Stimulated activated CD8-positive, alpha-beta memory T cell treated with anti-CD3 and anti-CD28 coated beads, Interleukin-12 subunit alpha, Interleukin-12 subunit beta, amount 100 ng/mL, for 4 hours (primary cell): ENCODE results near the gene CCN6.

ENCODE experiments used
- DNase-seq: peaks from one replicate; pipeline ENCODE4 v3.0.0-alpha.2; 2020; ENCODE audit warnings: low read depth

The CCN6 gene

DNA sequence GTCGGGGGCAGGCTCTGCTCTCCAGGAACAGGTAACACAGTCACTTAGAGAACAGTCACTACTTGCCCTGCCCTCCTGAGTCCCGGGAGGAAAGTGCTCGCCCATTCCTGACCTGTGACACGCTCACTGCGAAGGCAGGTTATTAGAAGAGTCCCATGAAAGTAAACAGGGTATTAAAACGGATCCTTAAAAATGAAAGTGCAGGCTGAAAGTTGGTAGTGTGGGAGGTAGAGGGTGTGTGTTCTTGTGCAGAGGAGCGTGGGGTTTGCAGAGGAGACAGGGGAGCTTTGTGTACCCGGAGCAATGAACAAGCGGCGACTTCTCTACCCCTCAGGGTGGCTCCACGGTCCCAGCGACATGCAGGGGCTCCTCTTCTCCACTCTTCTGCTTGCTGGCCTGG is at the start of gene CCN6:
CCN6 (plus strand) TSS at position 104 of the 400 bp plus-strand sequence; CDS start at position 358, 254 bp downstream.
- no peak for DNase-seq

DNA sequence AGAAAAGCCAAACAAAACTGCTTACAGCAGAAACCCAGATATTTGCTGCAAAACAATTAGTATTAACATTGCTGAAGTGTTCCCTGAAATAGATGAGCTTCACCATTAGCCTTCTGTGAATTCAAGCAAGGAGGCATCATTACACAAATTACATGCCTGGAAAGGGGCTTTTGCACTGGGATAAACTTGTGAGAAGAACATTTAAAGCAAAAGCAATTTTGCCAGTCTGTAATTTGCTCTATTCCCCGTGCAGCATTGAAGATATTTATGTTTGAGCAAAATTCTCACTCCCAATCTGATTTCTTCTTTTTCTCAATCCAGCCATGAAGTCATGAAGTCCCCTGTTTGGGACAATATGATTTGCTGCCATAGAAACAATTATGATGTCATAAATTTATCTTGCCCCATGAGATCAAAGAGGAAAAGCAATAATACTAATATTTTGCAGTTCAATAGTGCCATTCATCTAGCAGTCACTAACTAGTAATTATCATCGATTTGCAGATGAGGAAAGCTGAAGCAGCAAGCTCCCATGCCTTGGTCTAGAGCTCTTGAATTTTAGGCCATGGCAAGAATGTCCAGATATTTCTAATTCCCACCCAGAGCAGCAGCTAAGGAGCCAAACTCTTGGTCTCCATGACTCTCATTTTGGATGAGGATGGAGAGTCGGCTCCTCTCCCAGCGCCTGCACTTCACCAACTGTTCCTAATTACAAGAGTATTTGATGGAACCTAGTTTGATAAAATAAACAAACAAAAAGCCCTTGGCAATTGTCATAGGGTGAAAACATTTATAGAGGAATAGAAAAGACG is 49.5 kb upstream of the CCN6 start:
- DNase-seq, result no peak

DNA sequence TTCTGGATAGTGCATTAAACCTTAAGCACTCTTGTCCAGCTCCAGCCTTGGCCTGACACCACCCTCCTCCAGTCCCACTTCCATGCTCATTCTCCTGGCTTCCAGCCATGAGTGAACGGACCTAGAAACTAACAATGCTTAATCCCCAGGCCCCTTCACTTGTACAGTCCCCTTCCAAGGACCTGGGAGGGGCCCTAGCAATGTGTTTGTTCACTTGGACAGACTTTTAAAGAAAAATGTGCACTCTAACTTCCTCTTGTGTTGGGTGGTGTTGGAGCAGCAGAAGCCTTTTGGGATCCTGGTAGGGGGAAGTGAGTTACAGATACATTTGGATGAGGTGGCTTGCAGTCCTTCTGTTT is 48.9 kb upstream of the CCN6 start:
- DNase-seq, result no peak

DNA sequence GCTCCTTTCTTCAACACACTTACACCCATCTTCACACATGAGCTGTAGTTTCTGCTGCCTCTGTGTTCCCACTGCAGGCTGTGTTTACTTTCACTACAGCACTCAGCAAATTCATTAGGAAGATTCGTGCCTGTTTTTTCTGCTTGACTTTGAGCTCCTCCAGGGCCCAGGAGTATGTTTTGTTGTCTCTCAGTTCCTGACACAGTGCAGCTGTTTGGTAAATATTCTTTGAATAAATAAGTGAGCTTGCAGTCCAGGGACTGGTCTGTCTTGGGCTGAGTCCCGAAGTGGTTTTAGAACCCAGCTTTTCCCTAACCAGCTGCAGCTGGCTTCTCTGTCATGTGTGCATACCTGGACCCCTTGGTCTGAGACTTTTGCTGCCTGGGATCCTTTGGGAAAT is 46.6 kb upstream of the CCN6 start:
- no peak for DNase-seq

DNA sequence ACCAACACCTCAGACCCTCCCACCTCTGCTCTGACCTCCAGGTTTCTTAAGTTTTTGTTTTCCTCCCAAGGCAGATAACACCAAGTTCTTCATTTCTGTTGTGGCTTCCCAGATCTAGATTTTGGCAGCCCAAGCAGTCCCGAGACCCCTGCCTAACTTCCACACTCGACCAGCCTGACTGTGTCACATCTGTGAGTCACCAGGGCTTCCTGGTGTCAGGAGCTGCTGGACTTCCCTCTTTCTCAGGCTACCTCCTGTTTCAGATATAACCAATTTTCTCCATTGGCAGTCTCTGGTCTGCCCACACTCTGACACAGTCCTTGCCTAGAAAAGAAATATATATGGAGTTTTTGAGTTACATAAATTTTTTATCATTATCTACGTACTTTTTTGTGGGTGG is 46.1 kb upstream of the CCN6 start:
- DNase-seq, result no peak

DNA sequence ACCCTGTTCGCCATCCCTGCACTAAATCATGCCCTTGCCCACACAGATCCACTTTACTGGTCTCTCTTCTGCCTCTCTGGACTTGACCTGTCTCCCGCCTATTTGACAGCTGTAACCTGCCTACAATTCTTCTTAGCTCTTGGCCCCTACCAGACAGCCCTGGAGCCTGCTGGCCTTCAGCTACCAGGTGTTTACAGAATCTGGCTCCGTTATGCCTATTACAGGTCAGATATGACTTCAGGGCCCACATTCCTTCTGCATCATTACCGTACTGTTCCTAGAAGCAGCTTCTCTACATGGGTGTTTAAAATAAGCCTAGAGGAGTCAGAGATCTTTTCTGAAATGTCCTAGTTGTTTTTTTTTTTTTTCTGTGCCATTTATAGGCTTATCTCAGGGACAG is 45.4 kb upstream of the CCN6 start:
- no peak for DNase-seq

DNA sequence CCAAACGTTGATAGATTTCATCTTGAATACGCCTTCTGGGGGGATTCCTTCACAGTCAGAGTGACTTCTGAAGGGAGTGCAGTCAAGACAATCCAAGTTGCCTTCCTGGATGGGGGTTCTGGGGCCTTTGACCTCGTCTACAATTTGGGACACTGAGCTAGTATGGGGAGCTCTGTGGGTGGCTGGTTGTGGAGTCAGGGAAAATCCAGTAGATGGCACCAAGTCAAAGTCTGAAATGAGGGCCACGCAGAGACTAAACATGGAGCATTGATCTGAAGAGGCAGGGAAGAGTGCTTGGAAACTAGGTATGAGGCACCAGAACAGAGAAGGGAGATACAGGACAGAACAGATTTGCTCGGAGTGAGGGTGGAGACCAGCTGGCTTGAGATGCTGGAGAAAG is 43.6 kb upstream of the CCN6 start:
- no peak for DNase-seq

DNA sequence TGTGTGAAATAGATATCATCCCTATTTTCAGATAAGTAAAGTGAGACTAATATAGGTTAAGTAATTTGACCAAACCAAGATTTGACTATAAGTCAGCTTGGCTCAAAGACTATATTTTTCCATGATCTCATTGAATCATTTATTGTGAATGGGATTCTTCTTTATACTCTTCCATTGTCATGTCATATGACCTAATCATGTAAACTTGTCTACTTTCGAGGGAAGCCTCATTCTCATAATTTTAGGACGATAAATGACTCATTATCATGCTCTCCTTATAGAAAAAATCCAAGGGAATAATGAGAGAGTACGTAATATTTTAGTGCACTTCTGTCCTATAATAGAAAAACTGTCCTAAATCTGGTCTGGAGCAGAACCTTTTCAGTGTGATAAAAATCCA is 40.9 kb upstream of the CCN6 start:
- no peak for DNase-seq

DNA sequence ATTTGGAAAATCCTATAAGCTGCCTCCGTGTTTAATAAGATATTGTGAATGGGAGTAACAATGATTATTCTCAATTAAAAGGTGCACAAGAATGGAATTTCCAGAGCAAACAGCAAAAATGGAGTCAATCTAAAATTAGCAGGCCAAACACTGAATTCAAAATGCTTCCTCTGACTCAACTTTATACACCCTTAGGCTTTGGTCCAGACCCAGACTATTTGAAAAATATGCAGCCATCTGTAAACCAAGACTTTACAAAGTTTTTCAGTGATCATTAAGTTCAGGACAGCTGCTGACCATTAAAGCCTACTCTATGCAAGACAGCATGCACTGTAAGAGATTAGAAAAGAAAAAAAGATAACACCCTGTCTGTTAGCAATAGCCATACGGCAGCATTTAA is 39.4 kb upstream of the CCN6 start:
- no peak for DNase-seq

DNA sequence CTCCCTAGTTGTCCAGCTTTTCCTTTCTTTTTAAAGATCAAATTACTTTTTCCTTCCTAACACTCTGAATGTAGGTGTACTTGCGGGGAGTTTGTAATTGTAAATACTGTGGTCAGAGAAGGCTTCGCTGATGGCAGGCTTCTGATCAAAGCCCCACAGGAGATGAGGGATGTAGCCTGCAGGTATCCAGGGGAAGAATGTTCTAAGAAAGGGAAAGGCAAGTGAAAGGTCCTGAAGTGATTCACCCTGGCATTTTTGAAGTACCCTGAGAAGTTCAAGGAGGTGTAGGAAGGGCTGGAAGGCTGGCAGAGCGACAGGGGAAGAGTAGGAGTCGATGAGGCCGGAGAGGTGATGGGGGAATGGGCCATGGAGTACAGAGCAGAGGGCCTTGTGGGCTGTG is 38.2 kb upstream of the CCN6 start:
- DNase-seq, result no peak

DNA sequence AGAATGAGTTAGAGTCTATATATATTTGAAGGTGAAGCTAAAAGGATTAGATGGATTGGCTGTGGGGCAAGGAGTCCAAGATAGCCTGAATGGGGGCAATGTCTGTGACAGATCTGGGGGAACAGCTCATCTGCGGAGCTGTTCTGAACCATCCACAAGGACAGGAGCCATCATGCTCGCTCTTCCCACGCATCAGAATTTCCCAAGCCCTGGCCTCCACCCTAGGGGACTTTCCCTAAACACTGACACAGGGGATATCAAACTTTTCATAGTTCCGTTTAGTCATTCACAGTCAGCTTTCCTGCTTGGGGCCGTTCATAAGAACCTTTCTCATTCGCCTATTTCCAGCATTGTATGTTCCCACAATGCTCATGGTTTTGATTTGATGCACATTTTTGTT is 37.6 kb upstream of the CCN6 start:
- no peak for DNase-seq

DNA sequence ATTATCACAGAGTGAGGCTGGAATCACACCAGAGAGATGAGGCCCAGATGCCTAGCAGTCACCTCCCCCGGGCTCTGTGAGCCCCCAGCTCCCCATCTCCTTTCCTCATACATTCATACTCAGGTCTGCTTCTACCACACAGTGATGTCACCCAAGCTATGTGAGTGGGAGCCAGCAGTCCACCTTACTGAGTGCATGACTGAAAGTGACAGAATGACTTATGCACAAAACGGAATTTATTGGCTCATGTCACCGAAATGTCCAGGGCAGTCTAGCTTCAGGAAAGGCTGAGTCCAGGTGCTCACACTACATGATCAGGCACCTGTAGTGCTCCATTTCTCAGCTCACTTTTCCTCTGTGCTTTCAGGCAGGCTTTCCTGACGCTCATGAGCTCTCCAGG is 36.7 kb upstream of the CCN6 start:
- DNase-seq, result no peak

DNA sequence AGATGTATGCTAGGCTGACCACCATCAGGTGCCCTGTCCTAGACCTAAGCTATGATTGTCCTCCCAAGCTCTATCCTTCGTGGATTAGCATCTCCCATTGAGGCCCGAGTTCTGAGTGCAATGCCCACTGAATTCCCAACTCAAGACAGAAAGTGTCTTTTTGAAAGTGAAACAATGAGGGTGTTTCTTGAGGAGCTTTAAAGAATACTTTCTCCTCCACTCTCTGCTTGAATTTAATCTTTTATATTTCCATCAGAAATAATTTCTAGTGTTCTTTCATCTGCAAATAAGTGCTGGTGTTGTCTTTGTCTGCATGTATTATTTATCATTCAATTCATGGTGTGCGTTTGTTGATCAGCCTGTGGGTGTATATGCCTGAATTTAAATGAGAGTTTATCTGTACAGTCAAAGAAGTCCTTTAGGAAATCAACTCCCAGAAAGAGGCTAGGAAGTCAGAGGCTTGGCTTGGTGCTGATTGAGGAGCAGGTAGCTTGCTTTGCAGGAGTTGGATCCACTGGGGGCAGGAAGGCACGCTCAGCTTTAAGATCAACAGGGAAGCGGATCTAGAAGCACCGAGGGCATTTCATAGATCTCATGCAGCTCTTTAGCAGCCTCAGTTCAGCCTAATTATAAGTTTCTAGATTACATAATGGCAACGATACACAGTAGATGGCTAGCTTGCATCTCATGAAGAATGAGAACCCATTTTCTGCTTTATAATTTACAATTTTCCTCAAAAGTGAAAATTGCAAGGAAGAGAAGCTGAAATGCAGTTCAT is 36.0 kb upstream of the CCN6 start:
- DNase-seq, result no peak

DNA sequence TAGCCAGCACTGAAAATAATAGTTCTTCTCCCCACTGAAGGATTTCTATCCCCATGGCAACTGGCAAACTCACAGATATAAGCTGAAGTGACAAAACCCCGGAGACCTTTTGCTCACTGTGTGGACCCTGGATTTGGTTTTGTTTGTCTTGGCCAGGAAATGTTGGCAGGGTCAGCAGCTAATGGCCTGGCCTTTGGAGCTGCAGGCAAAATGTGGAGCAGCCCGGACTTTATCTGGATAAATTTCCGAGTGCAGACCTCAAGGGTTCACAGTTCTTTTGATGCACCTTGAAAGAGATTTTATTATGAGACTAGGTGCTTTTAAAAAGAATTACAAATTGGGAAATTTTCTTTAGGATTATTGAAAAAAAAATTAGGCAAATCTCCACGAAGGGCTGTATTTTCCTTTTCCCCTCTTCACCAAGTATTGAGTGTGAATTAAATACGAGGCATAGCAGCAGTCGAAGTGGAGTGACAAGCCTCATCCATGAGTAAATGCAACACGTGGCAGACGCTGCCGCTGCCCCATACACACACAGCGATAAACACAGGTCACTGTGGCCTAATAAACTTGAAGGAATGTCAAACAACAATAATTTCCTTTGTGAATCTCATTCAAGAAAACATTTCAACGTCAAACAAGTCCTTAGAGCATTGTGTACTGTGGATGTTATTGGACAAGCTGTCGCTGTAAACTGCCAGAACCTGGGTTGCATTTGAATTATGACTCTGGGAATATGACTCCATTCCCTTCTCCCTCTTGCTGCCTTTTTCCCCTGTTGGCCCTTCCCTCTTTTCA is 35.1 kb upstream of the CCN6 start:
- no peak for DNase-seq

DNA sequence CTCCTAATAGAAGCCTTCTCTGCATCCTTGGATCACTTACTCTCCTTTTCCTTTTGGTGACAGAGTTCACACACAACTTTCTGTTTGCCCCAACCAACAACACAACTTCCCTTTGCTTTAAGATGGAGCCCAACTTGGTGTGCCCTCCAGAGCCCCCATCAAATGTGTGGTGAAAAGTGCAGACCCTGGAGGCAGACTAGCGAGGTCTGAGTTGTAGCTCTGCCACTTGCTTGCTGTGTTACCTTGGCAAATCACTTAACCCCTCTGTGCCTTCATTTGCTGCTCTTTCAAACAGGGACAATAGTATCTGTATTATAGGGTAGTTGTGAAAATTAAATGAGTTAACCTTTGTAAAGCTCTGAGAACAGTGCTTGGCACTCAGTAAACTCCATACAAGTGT is 34.3 kb upstream of the CCN6 start:
- DNase-seq, result no peak

DNA sequence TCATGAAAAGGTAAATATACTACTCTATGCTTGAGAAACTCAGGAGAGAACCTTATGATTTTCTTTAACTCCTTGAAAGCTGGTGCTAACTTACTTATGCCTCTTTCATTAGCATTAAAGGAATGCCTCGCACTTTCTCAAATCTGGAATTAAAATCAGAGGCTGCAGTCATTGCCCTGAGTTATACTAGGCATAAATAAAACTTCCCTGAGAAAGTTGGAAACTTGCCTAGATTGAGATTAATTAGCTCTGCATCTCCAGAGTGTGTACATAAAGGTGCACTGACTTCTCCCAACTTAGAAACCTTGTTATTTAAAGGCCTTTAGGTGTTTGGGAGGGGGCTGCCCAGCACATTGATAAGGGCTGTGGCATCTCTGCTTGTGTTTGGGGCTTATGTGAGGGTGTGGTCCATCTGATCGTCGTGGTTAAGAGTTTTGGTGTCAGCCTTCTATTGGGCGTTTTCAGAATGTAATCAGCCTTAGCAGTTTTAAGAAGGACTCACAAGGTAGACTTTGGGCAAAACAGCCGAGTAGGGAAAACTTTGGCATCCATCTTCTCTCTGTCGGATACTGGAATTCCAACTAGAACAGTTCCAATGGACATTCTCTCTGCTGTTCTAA is 32.1 kb upstream of the CCN6 start:
- DNase-seq, result no peak

DNA sequence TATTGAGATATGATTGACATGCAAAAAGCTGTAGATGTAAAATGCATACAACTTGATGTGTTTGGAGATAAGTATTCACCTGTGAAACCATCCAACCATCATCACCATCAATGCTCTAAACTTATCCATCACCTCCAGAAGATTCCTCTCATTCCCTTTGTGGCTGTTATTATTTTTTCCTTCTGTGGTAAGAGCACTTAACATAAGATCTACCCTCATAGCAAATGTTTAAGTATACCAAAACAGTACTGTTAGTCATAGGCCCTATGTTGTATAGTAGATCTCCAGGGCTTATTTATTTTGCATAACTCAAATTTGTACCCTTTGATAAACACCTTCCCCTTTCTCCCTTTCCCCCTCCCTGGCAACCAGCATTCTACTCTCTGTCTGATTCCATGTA is 31.2 kb upstream of the CCN6 start:
- DNase-seq, result no peak

DNA sequence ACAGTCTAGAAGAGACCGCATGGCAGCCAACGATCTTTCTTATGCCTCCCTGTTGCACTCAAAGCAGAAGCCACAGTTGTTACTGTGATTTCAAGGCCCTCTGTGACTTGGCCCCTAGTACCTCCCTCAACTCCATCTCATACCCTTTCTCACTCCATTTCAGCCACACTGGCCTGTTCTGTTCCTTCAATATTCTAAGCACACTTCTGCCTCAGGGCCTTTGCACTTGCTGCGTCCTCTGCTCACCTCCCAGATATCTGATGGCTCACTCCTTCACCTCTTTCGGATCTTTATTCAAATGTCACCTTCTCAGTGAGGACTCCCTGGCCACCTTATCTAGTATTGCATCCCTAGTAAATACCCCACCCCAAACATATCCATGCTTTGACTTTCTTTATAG is 29.4 kb upstream of the CCN6 start:
- no peak for DNase-seq

DNA sequence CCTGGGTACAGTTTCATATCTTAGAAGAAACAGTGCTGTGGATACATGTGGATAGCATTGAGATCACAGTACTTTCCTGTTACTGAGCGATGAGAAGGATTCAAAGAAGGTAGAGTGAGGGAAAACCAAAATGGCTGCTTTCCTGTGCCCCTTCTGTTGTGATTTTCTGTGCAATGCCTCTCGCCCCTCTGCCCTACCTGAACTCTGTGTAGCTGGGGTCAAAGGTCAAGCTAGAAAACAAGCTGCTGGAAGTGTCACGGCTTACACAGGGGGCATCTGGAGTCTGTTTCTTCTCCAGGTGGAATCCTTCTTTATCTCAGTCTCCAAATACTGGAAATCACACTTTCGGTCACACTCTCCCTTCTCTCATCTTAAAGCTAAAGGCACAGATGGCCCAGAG is 27.0 kb upstream of the CCN6 start:
- DNase-seq, result no peak

DNA sequence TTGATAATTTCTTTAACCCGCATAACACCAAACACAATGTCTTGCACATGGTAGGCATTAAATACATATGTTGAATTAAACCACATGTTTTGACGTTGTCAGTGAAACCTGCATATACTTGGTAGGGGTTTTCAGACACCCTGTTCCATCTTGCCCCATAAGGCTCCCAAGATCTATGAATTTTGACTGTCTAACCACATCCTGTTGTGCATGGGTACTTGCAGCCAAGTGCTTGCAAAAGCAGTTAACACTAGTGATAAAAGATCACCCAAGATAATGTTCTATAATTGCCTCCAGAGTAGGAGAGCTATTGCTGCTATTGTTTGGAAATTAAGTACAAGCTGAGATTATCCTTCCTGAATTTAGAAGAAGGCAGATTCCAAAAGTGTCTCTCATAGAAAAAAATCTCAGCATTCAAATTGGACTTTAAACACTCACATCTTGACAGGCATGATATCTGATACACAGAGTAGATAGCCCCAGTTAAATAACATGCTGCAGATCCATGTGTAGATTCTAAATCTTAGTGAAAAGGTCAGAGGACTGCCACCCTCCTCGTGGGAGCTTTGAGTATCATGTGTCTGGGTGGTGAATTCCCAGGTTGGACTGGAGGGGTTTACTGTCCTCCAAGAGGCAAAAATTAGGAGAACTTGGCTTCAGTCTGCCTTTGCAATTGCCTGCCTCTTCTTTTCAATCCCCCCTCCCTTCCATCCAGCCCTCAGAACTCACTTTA is 25.8 kb upstream of the CCN6 start:
- DNase-seq, result no peak

DNA sequence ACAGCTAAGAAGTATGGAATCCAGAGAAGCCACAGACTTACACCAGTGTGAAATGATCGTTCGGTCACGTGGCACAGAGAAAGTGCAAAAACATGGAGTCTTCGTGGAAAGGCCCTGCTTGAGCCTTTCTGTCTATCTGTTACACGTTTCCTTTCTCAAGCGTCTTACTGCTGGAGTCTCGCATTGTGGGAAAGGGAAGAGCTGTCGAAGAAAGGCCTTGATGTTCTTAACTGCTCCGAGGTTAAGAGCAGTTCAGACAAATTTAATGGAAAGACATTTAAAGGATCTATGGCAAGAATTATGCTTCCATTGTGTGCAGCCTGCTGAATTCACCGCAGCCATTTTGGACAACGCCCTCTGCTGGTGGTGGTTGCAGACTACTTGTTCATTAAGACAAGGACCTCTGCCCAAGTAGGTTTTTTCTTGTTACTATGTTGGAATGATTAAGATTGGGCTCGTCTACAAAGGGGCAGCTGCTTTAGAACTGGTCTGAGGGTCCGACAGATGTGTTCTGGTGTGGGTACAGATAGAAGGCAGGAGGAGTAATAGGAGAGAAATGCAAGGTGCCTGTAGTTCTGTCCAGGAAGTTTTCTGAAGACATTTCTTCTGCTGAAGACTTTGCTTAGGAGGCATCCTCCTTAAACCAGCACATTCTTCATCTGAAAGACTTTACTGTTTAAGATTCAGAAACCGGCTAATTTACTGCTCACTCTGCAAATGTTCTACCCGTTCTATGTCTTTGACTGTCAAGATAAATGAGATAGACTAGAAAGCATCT is 24.7 kb upstream of the CCN6 start:
- peak; percentile 25 for DNase-seq
